Measurements from ENCODE around the gene E2F2.
"Not testable (repeated sequence)": the region's sequence is repeated elsewhere in the genome, so short reads cannot be mapped to it uniquely, and the experiment has no call there.

The E2F2 gene

GRCh38 chr1:23502951-23503350 lies 28.1 kb downstream of the E2F2 start:
- Mint-ChIP-seq H3K36me3 (ENCODE audit: low read depth) (no peaks in the 10 kb centered on the region), H3K4me3 (no peak overlapping the region)

GRCh38 chr1:23500466-23500865 lies 30.6 kb downstream of the E2F2 start:
- no peaks in the 10 kb centered on the region for H3K36me3 Mint-ChIP-seq (ENCODE audit: low read depth)
- H3K27ac Mint-ChIP-seq = no peak overlapping the region
- H3K9me3 Mint-ChIP-seq = no peaks in the 10 kb centered on the region
- no peaks in the 10 kb centered on the region for H3K4me1 Mint-ChIP-seq
- no peaks in the 10 kb centered on the region for H3K27me3 Mint-ChIP-seq (ENCODE audit: low read depth)
- no peak overlapping the region for H3K4me3 Mint-ChIP-seq
- no peak for TF ChIP-seq CTCF (IDR thresholded peaks at IDR 0.05; ENCODE audit: unreplicated experiment in 3 of 3)

More at GRCh38 chr1:23502951-23503350, 28.1 kb downstream of the E2F2 start:
- no peak overlapping the region for H3K27ac Mint-ChIP-seq
- H3K9me3 Mint-ChIP-seq = no peaks in the 10 kb centered on the region
- no peak for TF ChIP-seq CTCF (IDR thresholded peaks at IDR 0.05; ENCODE audit: unreplicated experiment in 3 of 3)
- H3K4me1 Mint-ChIP-seq = no peaks in the 10 kb centered on the region
- H3K27me3 Mint-ChIP-seq (ENCODE audit: low read depth) = no peaks in the 10 kb centered on the region

- H3K4me3 Mint-ChIP-seq = no peak overlapping the region
- H3K27ac Mint-ChIP-seq = no peak overlapping the region
- H3K4me1 Mint-ChIP-seq = no peaks in the 10 kb centered on the region
- H3K9me3 Mint-ChIP-seq = no peaks in the 10 kb centered on the region
- no peaks in the 10 kb centered on the region for H3K36me3 Mint-ChIP-seq (ENCODE audit: low read depth)
- no peak for TF ChIP-seq CTCF (IDR thresholded peaks at IDR 0.05; ENCODE audit: unreplicated experiment in 3 of 3)
- peaks cover 5% of the 10 kb centered on the region for H3K27me3 Mint-ChIP-seq (ENCODE audit: low read depth)
Observed at GRCh38 chr1:23497777-23498439, 33.1 kb downstream of the E2F2 start.

- TF ChIP-seq CTCF (IDR thresholded peaks at IDR 0.05; ENCODE audit: unreplicated experiment in 3 of 3) = no peak
- Mint-ChIP-seq H3K36me3 (ENCODE audit: low read depth) (no peaks in the 10 kb centered on the region), H3K27ac (no peak overlapping the region), H3K4me3 (no peak overlapping the region), H3K4me1 (no peaks in the 10 kb centered on the region), H3K9me3 (no peaks in the 10 kb centered on the region), H3K27me3 (ENCODE audit: low read depth) (peaks cover 5% of the 10 kb centered on the region)
Observed at GRCh38 chr1:23496490-23497181, 34.4 kb downstream of the E2F2 start.

- not testable (repeated sequence) for H3K4me1 Mint-ChIP-seq; H3K4me3 Mint-ChIP-seq; H3K36me3 Mint-ChIP-seq (ENCODE audit: low read depth); H3K9me3 Mint-ChIP-seq; H3K27ac Mint-ChIP-seq
- peaks cover 11% of the 10 kb centered on the region for H3K27me3 Mint-ChIP-seq (ENCODE audit: low read depth)
Observed at GRCh38 chr1:23494836-23495235, 36.2 kb downstream of the E2F2 start.

- H3K4me1 Mint-ChIP-seq; H3K36me3 Mint-ChIP-seq (ENCODE audit: low read depth); H3K4me3 Mint-ChIP-seq; H3K9me3 Mint-ChIP-seq; H3K27ac Mint-ChIP-seq: not testable (repeated sequence)
- H3K27me3 Mint-ChIP-seq (ENCODE audit: low read depth) = peaks cover 19% of the 10 kb centered on the region
Observed at GRCh38 chr1:23492776-23493175, 38.3 kb downstream of the E2F2 start.

All from nephron (organoid).